Gastroesophageal sphincter (tissue), 3 donors: ENCODE data around the gene POMT1.

Source experiments
- CTCF ChIP-seq, 4 experiments: fragments of 200-600 bp in 2 of 4; fragments of 450-650 bp in 2 of 4; sonication (generic) in 1 of 4; IDR thresholded peaks; one replicate each; pipeline ENCODE4 v1.5.1; 2017 to 2019; ENCODE audit warnings: antibody characterized with exemption in 4 of 4, mild to moderate bottlenecking in 2 of 4, moderate library complexity in 2 of 4
- EP300 ChIP-seq: sonication (generic); formaldehyde crosslinking; IDR thresholded peaks from one replicate; pipeline ENCODE4 v1.6.1; 2017; ENCODE audit warnings: antibody characterized with exemption, mild to moderate bottlenecking
- POLR2A ChIP-seq, 2 donors: fragments of 450-650 bp; IDR thresholded peaks; one replicate each; pipeline ENCODE4 v1.6.1; 2017; ENCODE audit warnings: antibody characterized with exemption in 2 of 2, mild to moderate bottlenecking in 2 of 2, moderate library complexity in 1 of 2
- POLR2AphosphoS5 ChIP-seq: sonication (generic); formaldehyde crosslinking; IDR thresholded peaks from one replicate; pipeline ENCODE4 v1.6.1; 2017; ENCODE audit warnings: antibody characterized with exemption

- TF ChIP-seq POLR2AphosphoS5: no peak
- no peak for TF ChIP-seq CTCF (IDR thresholded peaks at IDR 0.05)
- TF ChIP-seq EP300: no peak
- no peak for TF ChIP-seq POLR2A (IDR thresholded peaks at IDR 0.05)
Measured at GRCh38 chr9:131516930-131517329, 14.2 kb downstream of the POMT1 start.
